HG03571 (cell line): ENCODE data around the gene STEEP1.

Source experiments
- ATAC-seq: cut with Tn5 transposase; IDR thresholded peaks from one replicate; pipeline ENCODE4 v1.9.1; 2021; ENCODE audit not compliant: unreplicated experiment

STEEP1 gene

DNA sequence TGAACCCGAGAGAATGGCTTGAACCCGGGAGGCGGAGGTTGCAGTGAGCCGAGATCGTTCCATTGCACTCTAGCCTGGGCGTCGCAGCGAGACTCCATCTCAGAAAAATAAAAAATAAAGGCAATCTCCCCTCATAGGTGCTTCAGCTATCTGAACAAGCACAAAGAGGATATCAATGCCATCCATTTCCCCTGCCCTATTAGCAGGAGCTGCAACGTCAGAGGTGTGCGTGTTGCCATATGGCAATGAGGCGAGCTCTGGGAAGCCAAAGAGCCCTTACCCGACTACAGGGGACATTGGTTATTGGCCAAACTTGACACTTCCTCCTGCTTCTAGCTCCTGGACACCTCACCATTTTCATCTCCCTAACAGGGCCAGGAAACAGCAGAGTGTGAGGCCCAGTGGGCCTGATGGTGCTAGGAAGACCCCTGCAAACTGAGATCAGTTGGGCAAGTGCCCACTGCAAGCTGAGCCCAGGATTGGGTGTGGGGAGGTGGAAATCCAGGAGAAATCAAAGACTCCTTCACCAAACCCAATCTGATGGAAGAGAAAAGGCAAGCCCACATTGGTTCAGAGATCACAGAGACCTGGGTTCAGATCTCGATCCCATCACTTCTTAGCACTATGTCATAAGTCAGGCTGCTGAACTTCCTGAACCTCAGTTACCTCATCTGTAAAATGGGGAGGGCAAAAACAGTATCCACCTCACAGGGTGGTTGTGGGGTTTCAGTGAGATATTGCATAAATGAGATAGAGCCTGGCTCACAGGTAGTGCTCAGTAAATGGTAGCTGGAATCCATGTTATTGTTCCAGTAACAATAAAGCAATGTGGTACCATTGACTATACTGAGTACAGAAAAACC lies 75.8 kb downstream of the STEEP1 start:
- ATAC-seq: no peak

DNA sequence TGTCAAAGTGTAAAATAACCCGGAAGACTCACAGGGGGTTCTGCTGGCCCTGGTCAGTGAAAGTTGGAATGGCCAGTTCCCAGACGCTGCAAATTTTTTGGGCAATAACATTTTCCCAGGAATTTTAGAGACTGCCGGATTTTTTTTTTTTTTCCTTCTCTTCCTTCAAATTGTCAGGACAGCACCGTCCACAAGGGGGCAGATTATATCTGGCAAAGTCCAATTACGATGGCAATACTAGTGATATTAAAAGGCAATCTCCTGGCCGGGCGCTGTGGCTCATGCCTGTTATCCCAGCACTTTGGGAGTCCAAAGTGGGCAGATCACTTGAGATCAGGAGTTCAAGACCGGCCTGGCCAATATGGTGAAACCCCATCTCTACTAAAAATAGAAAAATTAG lies 76.5 kb downstream of the STEEP1 start:
- no peak for ATAC-seq
